ENCODE data around the gene KCND2. TPM values are rescaled to one million over a fixed set of nuclear protein-coding genes. Genes with fewer than 3 reads are reported as not detected.

The KCND2 gene
- total and polyA plus RNA-seq, 2 of the 4 experiments (the other 2 are of a cell fraction), result under 0.01 TPM; not detected in 1

- BruUV-seq (replicated peaks), result no TSS peak
- ATAC-seq (ENCODE audit: low read depth) (peak; percentile 86), DNase-seq (peak; percentile 47)
- Histone ChIP-seq H2BK5ac (ENCODE audit: low read depth, low read length, poor library complexity, severe bottlenecking) (no peak overlapping the region), H2BK120ac (ENCODE audit: low read depth, low read length) (no peak overlapping the region), H4K5ac (ENCODE audit: low read depth, low read length) (no peak overlapping the region), H3K27ac (ENCODE audit: insufficient read depth, low read length) (no peak overlapping the region), H3K9ac (ENCODE audit: low read depth, low read length) (no peak overlapping the region), H3K4me2 (ENCODE audit: low read depth, low read length) (no peak overlapping the region), H2AK5ac (ENCODE audit: low read depth, low read length) (no peak overlapping the region), H2BK20ac (ENCODE audit: low read depth, low read length) (no peak overlapping the region), H3K4me3 (ENCODE audit: insufficient read depth, low read depth, low read length) (no peak overlapping the region), H3K27me3 (ENCODE audit: control insufficient read depth, insufficient read depth, low read length) (no peaks in the 10 kb centered on the region; the same call in 1 of the 2 replicates), H3K79me1 (ENCODE audit: low read depth in 1 of 2, low read length in 2 of 2) (no peaks in the 10 kb centered on the region), H3K23ac (ENCODE audit: low read depth, low read length) (no peak overlapping the region), H4K91ac (ENCODE audit: insufficient read depth, low read depth, low read length) (no peak overlapping the region), H4K20me1 (ENCODE audit: insufficient read depth, low read length) (no peaks in the 10 kb centered on the region), H3K56ac (ENCODE audit: extremely low read depth, insufficient read depth, low read length) (no peak overlapping the region), H2AFZ (replicated peaks; ENCODE audit: low read length, poor library complexity) (no peak overlapping the region), H3K36me3 (ENCODE audit: control insufficient read depth, insufficient read depth, low read length) (no peaks in the 10 kb centered on the region), H3K9me1 (ENCODE audit: insufficient read depth, low read length) (no peaks in the 10 kb centered on the region), H3K9me3 (ENCODE audit: control insufficient read depth, insufficient read depth, low read length) (no peaks in the 10 kb centered on the region), H3K18ac (ENCODE audit: low read depth, low read length) (no peak overlapping the region), H3K4me1 (ENCODE audit: control insufficient read depth, insufficient read depth, low read length) (no peaks in the 10 kb centered on the region), H2AK9ac (replicated peaks; ENCODE audit: low read depth, low read length, poor library complexity) (no peak overlapping the region), H3K4ac (ENCODE audit: low read depth, low read length) (no peak overlapping the region), H4K8ac (ENCODE audit: low read depth in 2 of 2, low read length in 2 of 2) (no peak overlapping the region), H3K14ac (replicated peaks; ENCODE audit: low read depth, low read length) (no peak overlapping the region), H2BK15ac (ENCODE audit: low read depth, low read length) (no peak overlapping the region)
- TF ChIP-seq POLR2A (IDR thresholded peaks at IDR 0.05; ENCODE audit: low read depth, low read length) (no peak), CHD1 (IDR thresholded peaks at IDR 0.05; ENCODE audit: low read depth, low read length) (no peak), MXI1 (IDR thresholded peaks at IDR 0.05; ENCODE audit: borderline replicate concordance, low read depth, low read length) (no peak), MAZ (IDR thresholded peaks at IDR 0.05; ENCODE audit: borderline replicate concordance, low read depth, low read length) (no peak), FOS (IDR thresholded peaks at IDR 0.05; ENCODE audit: low read depth, low read length) (no peak), SMC3 (IDR thresholded peaks at IDR 0.05; ENCODE audit: low read depth, low read length) (peak; percentile 49; the same call in 1 of the 2 replicates), ELK1 (IDR thresholded peaks at IDR 0.05; ENCODE audit: borderline replicate concordance, low read depth, low read length) (no peak), RAD21 (IDR thresholded peaks at IDR 0.05; ENCODE audit: low read length) (peak; percentile 75), MAFK (IDR thresholded peaks at IDR 0.05; ENCODE audit: low read depth, low read length) (no peak), CEBPB (IDR thresholded peaks at IDR 0.05; ENCODE audit: low read depth, low read length) (no peak), NFE2L2 (IDR thresholded peaks at IDR 0.05; ENCODE audit: low read depth, low read length) (no peak), BHLHE40 (IDR thresholded peaks at IDR 0.05; ENCODE audit: low read depth, low read length) (no peak), RCOR1 (IDR thresholded peaks at IDR 0.05; ENCODE audit: insufficient replicate concordance, low read length) (no peak), USF2 (IDR thresholded peaks at IDR 0.05; ENCODE audit: low read depth, low read length) (no peak), RFX5 (IDR thresholded peaks at IDR 0.05; ENCODE audit: low read depth, low read length) (no peak)
- TF ChIP-seq, protein P1, sequence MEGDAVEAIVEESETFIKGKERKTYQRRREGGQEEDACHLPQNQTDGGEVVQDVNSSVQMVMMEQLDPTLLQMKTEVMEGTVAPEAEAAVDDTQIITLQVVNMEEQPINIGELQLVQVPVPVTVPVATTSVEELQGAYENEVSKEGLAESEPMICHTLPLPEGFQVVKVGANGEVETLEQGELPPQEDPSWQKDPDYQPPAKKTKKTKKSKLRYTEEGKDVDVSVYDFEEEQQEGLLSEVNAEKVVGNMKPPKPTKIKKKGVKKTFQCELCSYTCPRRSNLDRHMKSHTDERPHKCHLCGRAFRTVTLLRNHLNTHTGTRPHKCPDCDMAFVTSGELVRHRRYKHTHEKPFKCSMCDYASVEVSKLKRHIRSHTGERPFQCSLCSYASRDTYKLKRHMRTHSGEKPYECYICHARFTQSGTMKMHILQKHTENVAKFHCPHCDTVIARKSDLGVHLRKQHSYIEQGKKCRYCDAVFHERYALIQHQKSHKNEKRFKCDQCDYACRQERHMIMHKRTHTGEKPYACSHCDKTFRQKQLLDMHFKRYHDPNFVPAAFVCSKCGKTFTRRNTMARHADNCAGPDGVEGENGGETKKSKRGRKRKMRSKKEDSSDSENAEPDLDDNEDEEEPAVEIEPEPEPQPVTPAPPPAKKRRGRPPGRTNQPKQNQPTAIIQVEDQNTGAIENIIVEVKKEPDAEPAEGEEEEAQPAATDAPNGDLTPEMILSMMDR (conservative IDR thresholded peaks at IDR 0.05; ENCODE audit: low read depth, low read length), result peak; percentile 71
- CTCF ChIA-PET, result interaction anchor here (0.7 to 1.4 kb wide), 4 partner anchors 16 to 43 kb away, joined by 3 to 5 read pairs (median 4); no protein-coding TSS in a partner anchor
- intact Hi-C loops (cut with micrococcal nuclease) (loop anchor here (1.0 to 10.0 kb wide), 4 partner anchors 282 to 1640 kb away; partner anchors contain the start of gene KCND2), in situ Hi-C loops (cut with MboI; ENCODE audit: low sequenced_read_pairs) (loop anchor here (10.0 kb wide), 1 partner anchor 1290 kb away; no protein-coding TSS in a partner anchor), dilution Hi-C loops (cut with HindIII; ENCODE audit: low sequenced_read_pairs, unreplicated experiment) (no loop called here)
- POLR2A ChIA-PET (ENCODE audit: unreplicated experiment), result no interaction called here
Observed at GRCh38 chr7:120554960-120555571, 282.1 kb downstream of the KCND2 start.
